GM12891 (cell line): Measurements from ENCODE around the gene DTD1.

ENCODE experiments used
- DNase-seq: peaks from one replicate; pipeline ENCODE4 v3.0.0; 2011; ENCODE audit warnings: low spot score; ENCODE audit not compliant: insufficient read length
- FAIRE-seq: peaks from 2 replicates; lab custom pipeline; 2011; peaks lifted over from hg19 to GRCh38; lab: Jason Lieb, UNC
- PAX5 ChIP-seq: IDR thresholded peaks from 2 replicates; pipeline ENCODE4 v1.6.1; 2011; ENCODE audit warnings: low read length, moderate library complexity, mild to moderate bottlenecking; ENCODE audit not compliant: insufficient read depth, severe bottlenecking
- POLR2A ChIP-seq: IDR thresholded peaks from 2 replicates; pipeline ENCODE4 v1.6.1; 2011; ENCODE audit warnings: low read depth, low read length, control low read depth
- POLR2AphosphoS5 ChIP-seq: IDR thresholded peaks from 2 replicates; pipeline ENCODE4 v1.6.1; 2011; ENCODE audit warnings: low read depth, low read length, control low read depth
- POU2F2 ChIP-seq: IDR thresholded peaks from 2 replicates; pipeline ENCODE4 v1.6.1; 2011; ENCODE audit warnings: low read depth, mild to moderate bottlenecking, control low read depth, low read length, moderate library complexity
- SPI1 ChIP-seq: IDR thresholded peaks from 2 replicates; pipeline ENCODE4 v1.6.1; 2011; ENCODE audit warnings: low read depth, low read length, control low read depth
- TAF1 ChIP-seq: IDR thresholded peaks from 2 replicates; pipeline ENCODE4 v1.6.1; 2011; ENCODE audit warnings: low read depth, low read length, control low read depth

DTD1 gene

DNA sequence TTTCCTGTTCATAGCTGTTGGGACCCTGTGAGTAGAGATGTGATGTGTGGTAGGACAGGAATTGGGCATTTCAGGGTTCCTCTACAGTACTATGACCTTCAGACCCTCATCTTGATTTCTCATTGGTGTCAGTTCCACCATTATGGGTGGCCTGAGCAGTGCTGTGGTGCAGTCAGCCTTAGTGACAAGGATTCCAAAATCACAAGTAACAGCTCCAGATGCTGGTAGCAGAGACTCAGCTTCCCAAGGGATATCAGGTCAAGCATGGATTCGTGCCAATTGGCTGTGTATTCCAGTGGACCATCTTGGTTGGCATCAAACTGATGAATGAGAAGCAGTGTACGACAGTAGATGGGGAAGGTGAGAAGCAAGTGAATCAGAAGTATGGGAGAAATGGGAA lies 16.8 kb upstream of the DTD1 start:
- TF ChIP-seq TAF1 (no peak), POLR2A (no peak), POU2F2 (no peak), POLR2AphosphoS5 (no peak; the same call in 1 of the 2 replicates), SPI1 (no peak), PAX5 (no peak)
- FAIRE-seq (no peak), DNase-seq (no peak)

- DNase-seq: no peak
- no peak for FAIRE-seq
- TF ChIP-seq POU2F2 (no peak), POLR2AphosphoS5 (no peak), POLR2A (no peak), PAX5 (no peak), TAF1 (no peak), SPI1 (peak; percentile 49)
These were observed 16.3 kb upstream of the DTD1 start for GRCh38 chr20:18571578-18571977.

DNA sequence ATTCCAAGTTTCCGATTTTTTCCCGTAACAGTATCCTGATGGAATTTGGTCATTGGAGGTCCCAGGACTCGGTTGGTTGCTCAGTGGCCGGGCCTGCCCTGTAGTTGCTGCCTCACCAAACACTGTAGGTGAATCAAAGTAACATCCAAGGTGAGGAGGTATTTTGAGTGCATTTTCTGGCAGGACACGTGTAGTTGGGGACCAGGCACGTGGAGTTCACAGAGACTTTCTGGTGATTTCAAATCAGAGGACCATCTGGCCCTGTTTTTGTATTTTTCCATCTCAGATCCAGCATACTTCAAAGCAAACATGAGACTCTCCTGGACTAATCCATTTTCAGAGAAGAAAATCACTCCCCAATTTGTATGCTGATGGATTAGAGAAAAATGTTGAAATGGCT lies 9.9 kb upstream of the DTD1 start:
- FAIRE-seq (no peak), DNase-seq (no peak)
- no peak for TF ChIP-seq TAF1
- no peak for TF ChIP-seq POLR2A
- no peak for TF ChIP-seq PAX5
- no peak for TF ChIP-seq POU2F2
- no peak for TF ChIP-seq SPI1
- TF ChIP-seq POLR2AphosphoS5: no peak

DNA sequence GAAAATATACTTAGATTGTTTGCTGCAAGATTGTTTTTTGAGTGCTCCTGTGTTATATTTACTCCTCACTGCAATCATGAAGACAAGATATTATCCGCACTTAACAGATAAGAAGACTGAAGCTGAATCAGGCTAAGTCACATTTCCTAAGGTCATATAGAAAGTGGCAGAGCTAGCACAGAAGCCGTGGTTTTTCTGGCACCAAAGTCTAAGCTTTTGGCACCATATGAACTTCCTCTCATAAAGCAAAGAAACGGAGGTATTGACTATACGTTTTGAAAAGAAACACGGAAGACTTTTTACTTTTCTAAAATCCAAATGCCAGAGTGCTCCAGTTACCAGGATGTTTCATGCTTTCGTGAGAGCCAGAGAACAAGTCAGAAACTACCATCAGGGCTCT lies 9.3 kb upstream of the DTD1 start:
- FAIRE-seq (no peak), DNase-seq (no peak)
- TF ChIP-seq POLR2A (no peak), SPI1 (no peak), POLR2AphosphoS5 (no peak), PAX5 (no peak), POU2F2 (no peak), TAF1 (no peak)

DNA sequence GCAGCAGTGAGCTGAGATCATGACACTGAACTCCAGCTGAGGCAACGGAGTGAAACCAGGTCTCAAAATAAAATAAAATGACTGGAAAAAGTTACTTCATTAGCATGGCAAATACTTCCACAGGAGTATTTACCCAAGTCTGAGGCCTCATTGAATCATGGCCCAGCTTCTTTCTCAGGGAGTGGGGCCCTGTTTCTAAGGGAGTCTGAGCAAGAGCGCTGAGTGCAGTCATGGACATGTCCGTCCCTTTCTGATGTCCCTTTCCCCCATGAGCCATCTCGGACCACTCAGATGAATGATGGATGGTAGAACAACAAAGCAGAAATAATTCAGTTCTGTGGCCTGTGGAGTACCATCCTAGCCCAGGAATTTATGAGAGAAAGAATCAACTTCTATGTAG lies 7.8 kb upstream of the DTD1 start:
- no peak for DNase-seq
- FAIRE-seq: no peak
- TF ChIP-seq TAF1 (no peak), POU2F2 (no peak), POLR2AphosphoS5 (no peak), POLR2A (no peak), PAX5 (no peak), SPI1 (no peak)

DNA sequence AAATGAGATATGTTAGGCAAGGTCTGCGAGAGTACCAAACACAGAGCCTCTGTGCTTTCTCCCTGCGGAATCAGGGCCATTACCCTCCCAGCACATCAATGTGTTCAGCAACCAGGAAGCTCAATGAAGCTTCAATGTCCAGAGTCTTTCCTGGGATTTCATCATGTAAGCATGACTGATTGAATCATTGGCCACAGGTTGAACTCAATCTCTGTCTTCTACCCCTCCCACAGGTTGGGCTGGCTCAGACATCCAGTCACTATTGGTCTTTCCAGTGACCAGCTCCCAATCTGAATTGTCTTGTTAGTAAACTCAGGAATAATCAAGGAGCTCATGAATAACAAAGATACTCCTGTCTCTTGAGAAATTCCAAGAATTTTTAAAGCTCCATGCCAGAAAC lies 2.7 kb upstream of the DTD1 start:
- DNase-seq (no peak), FAIRE-seq (no peak)
- TF ChIP-seq POLR2AphosphoS5 (no peak), PAX5 (no peak), POLR2A (no peak), TAF1 (no peak), POU2F2 (no peak), SPI1 (no peak)

GRCh38 chr20:18588574-18588933 lies 700 bp downstream of the DTD1 start:
- DNase-seq (no peak), FAIRE-seq (no peak)
- no peak for TF ChIP-seq POU2F2
- TF ChIP-seq POLR2A: no peak
- no peak for TF ChIP-seq POLR2AphosphoS5
- no peak for TF ChIP-seq SPI1
- no peak for TF ChIP-seq PAX5
- no peak for TF ChIP-seq TAF1

- TF ChIP-seq PAX5 (no peak), POLR2AphosphoS5 (no peak), POU2F2 (no peak), SPI1 (no peak), TAF1 (no peak), POLR2A (no peak)
- DNase-seq (no peak), FAIRE-seq (no peak)
These were observed 2.3 kb downstream of the DTD1 start for GRCh38 chr20:18589941-18590674.

DNA sequence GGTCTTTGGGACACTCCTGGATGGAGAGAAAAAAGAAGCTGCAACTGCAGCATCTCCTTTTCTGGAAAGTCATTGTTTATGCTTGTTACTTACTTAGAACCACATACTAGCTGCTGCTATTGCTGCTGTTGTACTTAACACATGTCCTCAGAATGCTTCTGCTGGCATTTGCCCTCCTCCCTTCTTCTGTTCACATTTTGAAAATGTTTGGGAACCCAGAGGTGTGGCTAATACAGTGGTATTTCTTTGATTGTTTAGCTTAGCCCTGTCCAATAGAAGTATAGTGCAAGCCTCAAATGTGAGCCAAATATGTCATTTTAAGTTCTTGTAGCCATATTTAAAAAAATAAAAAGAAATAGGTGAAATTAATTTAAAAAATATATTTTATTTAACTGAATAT lies 8.4 kb downstream of the DTD1 start:
- TF ChIP-seq TAF1 (no peak), POU2F2 (no peak), PAX5 (no peak)
- no peak for FAIRE-seq
- no peak for DNase-seq
